K562 (cell line): ENCODE results near the gene CLDN7. TPM values are rescaled to one million over a fixed set of nuclear protein-coding genes. Genes with fewer than 3 reads are reported as not detected.
A peak's percentile ranks its signal among the peaks of the same experiment; 100 is the strongest.

Experiments
- BRD4 ChIP-seq: fragments of 200-600 bp; sonication (generic); IDR thresholded peaks from 2 replicates; pipeline ENCODE4 v1.6.1; 2017; ENCODE audit warnings: inconsistent platforms
- C11orf30 ChIP-seq: fragments of 450-650 bp; IDR thresholded peaks from 2 replicates; pipeline ENCODE4 v1.6.1; 2016; ENCODE audit warnings: low read depth, mild to moderate bottlenecking
- GABPB2 ChIP-seq: fragments of 250-450 bp; sonication (Bioruptor Pico); conservative IDR thresholded peaks from 2 replicates; pipeline ENCODE4 v1.5.1; 2021; ENCODE audit warnings: mild to moderate bottlenecking
- IRF1 ChIP-seq: sonication (generic); formaldehyde crosslinking; IDR thresholded peaks from 2 replicates; pipeline ENCODE4 v1.8.0; 2022; ENCODE audit warnings: missing genetic modification reagents, mild to moderate bottlenecking, borderline replicate concordance
- MIER1 ChIP-seq: fragments of 450-650 bp; IDR thresholded peaks from 2 replicates; pipeline ENCODE4 v1.6.1; 2016; ENCODE audit warnings: antibody characterized with exemption, mild to moderate bottlenecking, low read depth
- MTF1 ChIP-seq: fragments of 250-450 bp; sonication (Bioruptor Pico); IDR thresholded peaks from 2 replicates; pipeline ENCODE4 v1.9.0; 2021; ENCODE audit warnings: moderate library complexity, mild to moderate bottlenecking, inconsistent platforms, borderline replicate concordance
- NR3C1 ChIP-seq: sonication (generic); formaldehyde crosslinking; IDR thresholded peaks from 2 replicates; pipeline ENCODE4 v1.8.1; 2022; ENCODE audit warnings: missing genetic modification reagents
- PHB2 ChIP-seq: fragments of 450-650 bp; IDR thresholded peaks from 2 replicates; pipeline ENCODE4 v1.6.1; 2017; ENCODE audit warnings: low read depth
- POLR2AphosphoS5 ChIP-seq: IDR thresholded peaks from 2 replicates; pipeline ENCODE4 v1.6.1; 2011; ENCODE audit warnings: mild to moderate bottlenecking, low read depth, low read length, moderate library complexity; ENCODE audit not compliant: control insufficient read depth, insufficient read depth
- RNF2 ChIP-seq: sonication (generic); IDR thresholded peaks from 2 replicates; pipeline ENCODE4 v1.6.1; 2016
- SLC30A9 ChIP-seq: fragments of 250-450 bp; sonication (Bioruptor Pico); IDR thresholded peaks from 2 replicates; pipeline ENCODE4 v1.8.0; 2022; ENCODE audit warnings: mild to moderate bottlenecking, moderate library complexity
- SMC3 ChIP-seq: conservative IDR thresholded peaks from 2 replicates; pipeline ENCODE4 v1.6.1; 2011; ENCODE audit warnings: low read depth, low read length, improper control_type of control experiment; ENCODE audit not compliant: insufficient read depth
- SPI1 ChIP-seq: IDR thresholded peaks from 2 replicates; pipeline ENCODE4 v1.6.1; 2011; ENCODE audit warnings: low read depth, low read length, control low read depth, borderline replicate concordance
- SRSF1 ChIP-seq: fragments of 200-400 bp; formaldehyde crosslinking; IDR thresholded peaks from 2 replicates; pipeline ENCODE4 v1.6.1; 2017; ENCODE audit warnings: mild to moderate bottlenecking, low read depth, low read length, moderate library complexity
- TAF9B ChIP-seq: fragments of 450-650 bp; IDR thresholded peaks from 2 replicates; pipeline ENCODE4 v1.6.1; 2018; ENCODE audit warnings: mild to moderate bottlenecking; ENCODE audit not compliant: partially characterized antibody
- TCF7 ChIP-seq: sonication (generic); IDR thresholded peaks from 2 replicates; pipeline ENCODE4 v1.6.1; 2016; ENCODE audit warnings: antibody characterized with exemption, borderline replicate concordance
- ZBTB8A ChIP-seq: fragments of 450-650 bp; IDR thresholded peaks from 2 replicates; pipeline ENCODE4 v1.6.1; 2018; ENCODE audit warnings: mild to moderate bottlenecking, moderate library complexity; ENCODE audit not compliant: partially characterized antibody
- ZC3H11A ChIP-seq: IDR thresholded peaks from 2 replicates; pipeline ENCODE4 v1.6.1; 2012; ENCODE audit warnings: low read depth, low read length, improper control_type of control experiment
- ZNF134 ChIP-seq: fragments of 250-450 bp; sonication (Bioruptor Pico); conservative IDR thresholded peaks from 2 replicates; pipeline ENCODE4 v1.4.0; 2020
- ZNF232 ChIP-seq: sonication (generic); formaldehyde crosslinking; IDR thresholded peaks from 2 replicates; pipeline ENCODE4 v1.8.0; 2022; ENCODE audit warnings: mild to moderate bottlenecking, missing genetic modification reagents
- ZNF3 ChIP-seq: fragments of 250-450 bp; sonication (Bioruptor Pico); IDR thresholded peaks from 2 replicates; pipeline ENCODE4 v1.5.0; 2021; ENCODE audit warnings: mild to moderate bottlenecking, moderate library complexity
- ZNF311 ChIP-seq: fragments of 250-450 bp; sonication (Bioruptor Pico); IDR thresholded peaks from 2 replicates; pipeline ENCODE4 v1.4.0; 2020; ENCODE audit warnings: mild to moderate bottlenecking, moderate library complexity
- ZNF589 ChIP-seq: fragments of 200-800 bp; sonication (Bioruptor generic); IDR thresholded peaks from 2 replicates; pipeline ENCODE4 v1.6.1; 2016; ENCODE audit warnings: low read depth, missing genetic modification characterization, missing compliant biosample characterization
- ZNF785 ChIP-seq: fragments of 250-450 bp; sonication (Bioruptor Pico); IDR thresholded peaks from 2 replicates; pipeline ENCODE4 v1.4.0; 2020; ENCODE audit warnings: mild to moderate bottlenecking
- polyA plus RNA-seq, 8 experiments: library from polyadenylated mRNA; depleted of rRNA in 4 of 8; stranded (reverse) in 5 of 8; unstranded in 3 of 8; fragments of >200 nt; fragmentation: Nextera tagmentation in 2 of 8; fragmentation: Illumina TruSeq in 1 of 8; extraction: Ambion mirVana in 2 of 8; extraction: Trizol in 1 of 8; gene quantifications; 2 replicates each; pipeline versions ENCODE4 v1.2.1 to v1.2.3, GENCODE V29; 2011 to 2014; ENCODE audit warnings: inconsistent platforms in 1 of 8, missing spikeins in 1 of 8
- total RNA-seq, 7 experiments: library from RNA; depleted of rRNA in 6 of 7; stranded (reverse); fragments of >200 nt in 6 of 7; fragmentation: Illumina TruSeq in 2 of 7; extraction: Trizol in 2 of 7; gene quantifications; 2 replicates each; pipeline versions ENCODE4 v1.2.1 to v1.2.3, GENCODE V29; 2011 to 2021; ENCODE audit warnings: low replicate concordance in 1 of 7
- TF ChIP-seq, protein P1 (sequence below): fragments of 450-650 bp; IDR thresholded peaks from 2 replicates; pipeline ENCODE4 v1.6.1; 2016
- TF ChIP-seq, protein P2 (sequence below): fragments of 200-400 bp; formaldehyde crosslinking; IDR thresholded peaks from 2 replicates; pipeline ENCODE4 v1.6.1; 2017; ENCODE audit warnings: mild to moderate bottlenecking, low read depth, low read length, moderate library complexity
- TF ChIP-seq, protein P3 (sequence below): fragments of 250-450 bp; sonication (Bioruptor Pico); IDR thresholded peaks from 2 replicates; pipeline ENCODE4 v1.8.0; 2022; ENCODE audit warnings: moderate library complexity, mild to moderate bottlenecking, inconsistent platforms

CLDN7 gene
- total and polyA plus RNA-seq, 9 of the 15 experiments (the other 6 are each of a cell fraction or from before 2014, with no cell fraction given) = 2.2 to 14.5 (median 7.6) TPM

DNA sequence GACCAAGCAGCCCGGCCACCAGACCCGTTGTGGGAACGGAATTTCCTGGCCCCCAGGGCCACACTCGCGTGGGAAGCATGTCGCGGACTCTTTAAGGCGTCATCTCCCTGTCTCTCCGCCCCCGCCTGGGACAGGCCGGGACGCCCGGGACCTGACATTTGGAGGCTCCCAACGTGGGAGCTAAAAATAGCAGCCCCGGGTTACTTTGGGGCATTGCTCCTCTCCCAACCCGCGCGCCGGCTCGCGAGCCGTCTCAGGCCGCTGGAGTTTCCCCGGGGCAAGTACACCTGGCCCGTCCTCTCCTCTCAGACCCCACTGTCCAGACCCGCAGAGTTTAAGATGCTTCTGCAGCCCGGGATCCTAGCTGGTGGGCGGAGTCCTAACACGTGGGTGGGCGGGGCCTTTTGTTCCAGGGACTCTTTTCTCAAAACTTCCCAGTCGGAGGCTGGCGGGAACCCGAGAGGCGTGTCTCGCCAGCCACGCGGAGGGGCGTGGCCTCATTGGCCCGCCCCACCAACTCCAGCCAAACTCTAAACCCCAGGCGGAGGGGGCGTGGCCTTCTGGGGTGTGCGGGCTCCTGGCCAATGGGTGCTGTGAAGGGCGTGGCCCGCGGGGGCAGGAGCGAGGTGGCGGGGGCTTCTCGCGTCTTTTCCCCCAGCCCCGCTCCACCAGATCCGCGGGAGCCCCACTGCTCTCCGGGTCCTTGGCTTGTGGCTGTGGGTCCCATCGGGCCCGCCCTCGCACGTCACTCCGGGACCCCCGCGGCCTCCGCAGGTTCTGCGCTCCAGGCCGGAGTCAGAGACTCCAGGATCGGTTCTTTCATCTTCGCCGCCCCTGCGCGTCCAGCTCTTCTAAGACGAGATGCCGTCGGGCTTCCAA, 19.0 kb upstream of the CLDN7 start, which contains the start of gene SLC2A4 (continued):
- TF ChIP-seq ZC3H11A = no peak
- TF ChIP-seq MTF1 (CRISPR knock-in tag) = no peak
- no peak for TF ChIP-seq ZNF134 (CRISPR knock-in tag)
- no peak for TF ChIP-seq NR3C1 (CRISPR knock-in tag)
- TF ChIP-seq MIER1 = no peak
- no peak for TF ChIP-seq ZNF785 (CRISPR knock-in tag)
- TF ChIP-seq ZNF232 (CRISPR knock-in tag) = no peak; the same call in 1 of the 2 replicates
- no peak for TF ChIP-seq ZNF311
- TF ChIP-seq, protein P1, sequence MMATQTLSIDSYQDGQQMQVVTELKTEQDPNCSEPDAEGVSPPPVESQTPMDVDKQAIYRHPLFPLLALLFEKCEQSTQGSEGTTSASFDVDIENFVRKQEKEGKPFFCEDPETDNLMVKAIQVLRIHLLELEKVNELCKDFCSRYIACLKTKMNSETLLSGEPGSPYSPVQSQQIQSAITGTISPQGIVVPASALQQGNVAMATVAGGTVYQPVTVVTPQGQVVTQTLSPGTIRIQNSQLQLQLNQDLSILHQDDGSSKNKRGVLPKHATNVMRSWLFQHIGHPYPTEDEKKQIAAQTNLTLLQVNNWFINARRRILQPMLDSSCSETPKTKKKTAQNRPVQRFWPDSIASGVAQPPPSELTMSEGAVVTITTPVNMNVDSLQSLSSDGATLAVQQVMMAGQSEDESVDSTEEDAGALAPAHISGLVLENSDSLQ = no peak
- TF ChIP-seq ZNF3 (CRISPR knock-in tag) = no peak
- no peak for TF ChIP-seq IRF1 (CRISPR knock-in tag)
- TF ChIP-seq POLR2AphosphoS5 = no peak
- no peak for TF ChIP-seq PHB2
- no peak for TF ChIP-seq ZBTB8A
- TF ChIP-seq SRSF1 = no peak
- no peak for TF ChIP-seq SMC3
- TF ChIP-seq GABPB2 (CRISPR knock-in tag) = no peak
- no peak for TF ChIP-seq BRD4
- TF ChIP-seq RNF2 = no peak
- no peak for TF ChIP-seq C11orf30
- no peak for TF ChIP-seq SLC30A9
- TF ChIP-seq, protein P2, sequence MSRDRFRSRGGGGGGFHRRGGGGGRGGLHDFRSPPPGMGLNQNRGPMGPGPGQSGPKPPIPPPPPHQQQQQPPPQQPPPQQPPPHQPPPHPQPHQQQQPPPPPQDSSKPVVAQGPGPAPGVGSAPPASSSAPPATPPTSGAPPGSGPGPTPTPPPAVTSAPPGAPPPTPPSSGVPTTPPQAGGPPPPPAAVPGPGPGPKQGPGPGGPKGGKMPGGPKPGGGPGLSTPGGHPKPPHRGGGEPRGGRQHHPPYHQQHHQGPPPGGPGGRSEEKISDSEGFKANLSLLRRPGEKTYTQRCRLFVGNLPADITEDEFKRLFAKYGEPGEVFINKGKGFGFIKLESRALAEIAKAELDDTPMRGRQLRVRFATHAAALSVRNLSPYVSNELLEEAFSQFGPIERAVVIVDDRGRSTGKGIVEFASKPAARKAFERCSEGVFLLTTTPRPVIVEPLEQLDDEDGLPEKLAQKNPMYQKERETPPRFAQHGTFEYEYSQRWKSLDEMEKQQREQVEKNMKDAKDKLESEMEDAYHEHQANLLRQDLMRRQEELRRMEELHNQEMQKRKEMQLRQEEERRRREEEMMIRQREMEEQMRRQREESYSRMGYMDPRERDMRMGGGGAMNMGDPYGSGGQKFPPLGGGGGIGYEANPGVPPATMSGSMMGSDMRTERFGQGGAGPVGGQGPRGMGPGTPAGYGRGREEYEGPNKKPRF = no peak
- TF ChIP-seq SPI1 = no peak
- TF ChIP-seq ZNF589 = no peak
- TF ChIP-seq TAF9B = no peak
- TF ChIP-seq TCF7 = 0 out of 2 replicates have a peak, but pooled peaks have one; percentile 65
- TF ChIP-seq, protein P3, sequence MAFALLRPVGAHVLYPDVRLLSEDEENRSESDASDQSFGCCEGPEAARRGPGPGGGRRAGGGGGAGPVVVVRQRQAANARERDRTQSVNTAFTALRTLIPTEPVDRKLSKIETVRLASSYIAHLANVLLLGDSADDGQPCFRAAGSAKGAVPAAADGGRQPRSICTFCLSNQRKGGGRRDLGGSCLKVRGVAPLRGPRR (CRISPR knock-in tag) = no peak
